RKO (cell line): Measurements from ENCODE around the gene ZNF208.
"Not testable (repeated sequence)": the region's sequence is repeated elsewhere in the genome, so short reads cannot be mapped to it uniquely, and the experiment has no call there.

ENCODE experiments used
- DNase-seq: peaks from one replicate; pipeline ENCODE4 v3.0.0-alpha.2; 2016; ENCODE audit warnings: low spot score

The ZNF208 gene

GRCh38 chr19:22010437-22011143, at the start of gene ZNF208:
ZNF208 (minus strand) TSS chr19:22010943; CDS start chr19:22010794, 149 bp downstream.
- DNase-seq = not testable (repeated sequence)

- no peak for DNase-seq
These were observed 41.9 kb upstream of the ZNF208 start for GRCh38 chr19:22052644-22053013.

GRCh38 chr19:22041151-22041550, 30.4 kb upstream of the ZNF208 start:
- DNase-seq = not testable (repeated sequence)

- DNase-seq = no peak
These were observed 19.9 kb upstream of the ZNF208 start for GRCh38 chr19:22030680-22031079.

- DNase-seq = no peak
These were observed 15.9 kb upstream of the ZNF208 start for GRCh38 chr19:22026687-22027086.

- not testable (repeated sequence) for DNase-seq
These were observed 14.8 kb upstream of the ZNF208 start for GRCh38 chr19:22025539-22025938.

GRCh38 chr19:21970466-21970865, 40.3 kb downstream of the ZNF208 start:
- DNase-seq = no peak

GRCh38 chr19:21947775-21948174, 63.0 kb downstream of the ZNF208 start:
- DNase-seq = no peak

- no peak for DNase-seq
These were observed 70.1 kb downstream of the ZNF208 start for GRCh38 chr19:21940684-21941083.

GRCh38 chr19:21934593-21934992, 76.2 kb downstream of the ZNF208 start:
- no peak for DNase-seq

- DNase-seq = no peak
These were observed 76.6 kb downstream of the ZNF208 start for GRCh38 chr19:21934131-21934530.

GRCh38 chr19:21922276-21922675, 88.5 kb downstream of the ZNF208 start:
- DNase-seq = no peak

GRCh38 chr19:21921691-21922180, 89.0 kb downstream of the ZNF208 start:
- DNase-seq = no peak

GRCh38 chr19:21915411-21915810, 95.3 kb downstream of the ZNF208 start:
- no peak for DNase-seq

- peak; percentile 46 for DNase-seq
These were observed 98.1 kb downstream of the ZNF208 start for GRCh38 chr19:21912654-21913053.

- DNase-seq = peak; percentile 62
These were observed 100.4 kb downstream of the ZNF208 start for GRCh38 chr19:21910318-21910717.

- no peak for DNase-seq
These were observed 102.7 kb downstream of the ZNF208 start for GRCh38 chr19:21908066-21908465.

GRCh38 chr19:21907516-21907915, 103.2 kb downstream of the ZNF208 start:
- no peak for DNase-seq

- DNase-seq = no peak
These were observed 108.2 kb downstream of the ZNF208 start for GRCh38 chr19:21902571-21902970.

GRCh38 chr19:21901861-21902260, 108.9 kb downstream of the ZNF208 start:
- DNase-seq = no peak

GRCh38 chr19:21900401-21900800, 110.3 kb downstream of the ZNF208 start:
- no peak for DNase-seq

- no peak for DNase-seq
These were observed 119.7 kb downstream of the ZNF208 start for GRCh38 chr19:21891086-21891485.

- peak; percentile 15 for DNase-seq
These were observed 120.7 kb downstream of the ZNF208 start for GRCh38 chr19:21890017-21890416.

GRCh38 chr19:21885516-21885915, 125.2 kb downstream of the ZNF208 start:
- DNase-seq = not testable (repeated sequence)
